Psoas muscle (tissue), 8 donors: ENCODE measurements around the gene RUNX3. TPM values are rescaled to one million over a fixed set of nuclear protein-coding genes. Genes with fewer than 3 reads are reported as not detected.
"Not testable (repeated sequence)": the region's sequence is repeated elsewhere in the genome, so short reads cannot be mapped to it uniquely, and the experiment has no call there.

Experiments
- ATAC-seq, 4 donors: fragments of 200-7000 bp; cut with Tn5 transposase; one replicate each; pipeline ENCODE4 v1.9.1; 2020; ENCODE audit warnings: moderate library complexity in 3 of 4, mild to moderate bottlenecking in 2 of 4
- DNase-seq, 2 donors: peaks; one replicate each; pipeline ENCODE4 v3.0.0-alpha.2; 2020
- H3K27ac ChIP-seq: fragments of 200-600 bp; one replicate; pipeline ENCODE4 v1.8.0; 2022
- H3K27me3 ChIP-seq, 3 donors: fragments of 200-600 bp in 1 of 3; one replicate each; pipeline versions ENCODE4 v1.6.1 to v1.8.0; 2013 to 2022; ENCODE audit warnings: low read length in 2 of 3, mild to moderate bottlenecking in 2 of 3, moderate library complexity in 1 of 3; ENCODE audit not compliant: insufficient read depth in 3 of 3
- H3K36me3 ChIP-seq, 2 donors: fragments of 200-600 bp in 1 of 2; one replicate each; pipeline versions ENCODE4 v1.6.1 to v1.8.0; 2013 to 2022; ENCODE audit warnings: low read depth in 1 of 2, mild to moderate bottlenecking in 1 of 2, moderate library complexity in 1 of 2; ENCODE audit not compliant: insufficient read depth in 1 of 2
- H3K4me1 ChIP-seq: fragments of 200-600 bp; one replicate; pipeline ENCODE4 v1.8.0; 2022
- H3K4me3 ChIP-seq: fragments of 200-600 bp; one replicate; pipeline ENCODE4 v1.8.0; 2022; ENCODE audit warnings: mild to moderate bottlenecking
- H3K9me3 ChIP-seq: fragments of 200-600 bp; one replicate; pipeline ENCODE4 v1.8.0; 2022
- WGBS, 3 donors: extraction: QIAGEN DNeasy Blood & Tissue Kit; methylation state at CpG; one replicate each; pipeline versions ENCODE4 v1.1.6 to v1.1.7; 2013; 5-methylcytosine and 5-hydroxymethylcytosine counted together
- intact Hi-C, 2 donors: fragments of 100-400 bp; cut with DNase I; formaldehyde crosslinking; loops; one replicate each; pipeline versions ENCODE4 v1.11.0 to v1.14.2; 2022
- polyA plus RNA-seq, 3 donors: library from polyadenylated mRNA; stranded (reverse); fragments of 200-250 nt; gene quantifications; one replicate each; pipeline ENCODE4 v1.2.3, GENCODE V29; 2013
- total RNA-seq, 4 donors: library from RNA; stranded (reverse); fragmentation: NEBNext Ultra II Directional in 2 of 4; extraction: Animal tissue kit (Norgen Biotek cat#: 25700) in 2 of 4; gene quantifications; one replicate each; pipeline versions ENCODE4 v1.2.1 to v1.2.4, GENCODE V29; 2021 to 2023
- TF ChIP-seq, protein P1 (sequence below): fragments of 200-600 bp; IDR thresholded peaks from one replicate; pipeline ENCODE4 v1.8.0; 2022; ENCODE audit warnings: antibody characterized with exemption
- donor health status: healthy with polysubstance abuse.
- donor health status: DM: no; HTN: no; CAD: no; lungs with moderate emphysema.
- donor health status: Bipolar disorder and iron deficiency.
- donor health status: healthy.
- donor health status: DM: yes; HTN: yes; CAD: no.
- donor health status: DM: no; HTN: no; CAD: no.
- donor health status: DM: no; HTN: no; CAD: no.
- donor health status: DM: yes; HTN: yes; CAD: no.

The RUNX3 gene
- total and polyA plus RNA-seq, 7 donors: 0.16 to 0.59 (median 0.28) TPM

DNA sequence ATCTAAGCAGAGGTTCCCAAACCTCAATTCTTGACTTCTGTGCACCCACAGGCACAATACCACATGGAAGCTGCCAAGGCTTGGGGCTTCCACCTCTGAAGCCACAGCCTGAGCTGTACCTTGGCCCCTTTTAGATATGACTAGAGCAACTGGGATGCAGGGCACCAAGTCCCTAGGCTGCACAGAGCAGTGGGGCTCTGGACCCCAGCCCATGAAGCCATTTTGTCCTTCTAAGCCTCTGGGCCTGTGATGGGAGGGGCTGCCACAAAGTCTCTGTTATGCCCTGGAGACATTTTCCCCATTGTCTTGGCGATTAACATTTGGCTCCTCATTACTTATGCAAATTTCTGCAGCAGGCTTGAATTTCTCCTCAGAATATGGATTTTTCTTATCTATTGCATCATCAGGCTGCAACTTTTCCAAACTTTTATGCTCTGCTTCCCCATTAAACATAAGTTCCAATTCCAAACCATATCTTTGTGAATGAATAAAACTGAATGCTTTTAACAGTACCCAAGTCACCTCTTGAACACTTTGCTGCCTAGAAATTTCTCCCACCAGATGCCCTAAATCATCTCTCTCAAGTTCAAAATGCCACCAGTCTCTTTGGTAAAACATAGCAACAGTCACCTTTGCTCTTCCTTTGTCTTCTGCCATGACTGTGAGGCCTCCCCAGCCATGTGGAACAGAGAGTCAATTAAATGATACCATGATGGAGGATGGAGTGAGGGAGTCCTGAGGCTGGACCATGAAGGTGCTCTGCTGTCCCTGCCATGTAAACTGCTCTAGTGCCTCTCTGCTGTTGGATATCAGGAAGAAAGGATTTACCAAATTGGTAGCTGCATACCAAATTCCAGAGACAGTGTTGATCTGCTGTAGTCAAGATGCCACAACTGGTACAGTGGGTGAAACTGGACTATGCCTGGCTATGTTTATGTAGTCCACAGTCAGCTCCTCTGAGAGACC is 37.6 kb downstream of the RUNX3 start:
- H3K27me3 ChIP-seq: peaks cover 0 to 7% (median 0%) of the 10 kb centered on the region in 3 donors
- H3K27ac ChIP-seq: no peak overlapping the region
- H3K4me1 ChIP-seq: no peaks in the 10 kb centered on the region
- H3K9me3 ChIP-seq: no peaks in the 10 kb centered on the region
- TF ChIP-seq, protein P1, sequence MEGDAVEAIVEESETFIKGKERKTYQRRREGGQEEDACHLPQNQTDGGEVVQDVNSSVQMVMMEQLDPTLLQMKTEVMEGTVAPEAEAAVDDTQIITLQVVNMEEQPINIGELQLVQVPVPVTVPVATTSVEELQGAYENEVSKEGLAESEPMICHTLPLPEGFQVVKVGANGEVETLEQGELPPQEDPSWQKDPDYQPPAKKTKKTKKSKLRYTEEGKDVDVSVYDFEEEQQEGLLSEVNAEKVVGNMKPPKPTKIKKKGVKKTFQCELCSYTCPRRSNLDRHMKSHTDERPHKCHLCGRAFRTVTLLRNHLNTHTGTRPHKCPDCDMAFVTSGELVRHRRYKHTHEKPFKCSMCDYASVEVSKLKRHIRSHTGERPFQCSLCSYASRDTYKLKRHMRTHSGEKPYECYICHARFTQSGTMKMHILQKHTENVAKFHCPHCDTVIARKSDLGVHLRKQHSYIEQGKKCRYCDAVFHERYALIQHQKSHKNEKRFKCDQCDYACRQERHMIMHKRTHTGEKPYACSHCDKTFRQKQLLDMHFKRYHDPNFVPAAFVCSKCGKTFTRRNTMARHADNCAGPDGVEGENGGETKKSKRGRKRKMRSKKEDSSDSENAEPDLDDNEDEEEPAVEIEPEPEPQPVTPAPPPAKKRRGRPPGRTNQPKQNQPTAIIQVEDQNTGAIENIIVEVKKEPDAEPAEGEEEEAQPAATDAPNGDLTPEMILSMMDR: no peak
- no peaks in the 10 kb centered on the region for H3K36me3 ChIP-seq
- DNase-seq (no peak), ATAC-seq (no peak)
- intact Hi-C loops: no loop called here
- H3K4me3 ChIP-seq: no peak overlapping the region
- WGBS, 3 donors: 62 to 76% (median 74%) methylated on average over 1 of the region's 1 CpG

DNA sequence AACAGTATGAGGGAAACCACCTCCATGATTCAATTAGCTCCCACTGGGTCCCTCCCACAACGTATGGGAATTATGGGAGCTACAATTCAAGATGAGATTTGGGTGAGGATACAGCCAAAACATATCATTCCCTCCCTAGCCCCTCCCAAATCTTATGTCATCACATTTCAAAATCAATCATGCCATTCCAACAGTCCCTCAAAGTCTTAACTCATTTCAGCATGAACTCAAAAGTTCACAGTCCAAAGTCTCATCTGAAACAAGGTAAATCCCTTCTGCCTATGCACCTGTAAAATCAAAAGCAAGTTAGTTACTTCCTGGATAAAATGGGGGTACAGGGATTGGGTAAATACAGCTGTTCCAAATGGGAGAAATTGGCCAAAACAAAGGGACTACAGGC is 38.7 kb downstream of the RUNX3 start:
- ATAC-seq, intact Hi-C loops, H3K27ac ChIP-seq, H3K4me1 ChIP-seq, H3K4me3 ChIP-seq, H3K36me3 ChIP-seq, H3K27me3 ChIP-seq, H3K9me3 ChIP-seq, DNase-seq: not testable (repeated sequence)
- WGBS, 3 donors: 48 to 62% (median 50%) methylated on average over 1 of the region's 1 CpG

DNA sequence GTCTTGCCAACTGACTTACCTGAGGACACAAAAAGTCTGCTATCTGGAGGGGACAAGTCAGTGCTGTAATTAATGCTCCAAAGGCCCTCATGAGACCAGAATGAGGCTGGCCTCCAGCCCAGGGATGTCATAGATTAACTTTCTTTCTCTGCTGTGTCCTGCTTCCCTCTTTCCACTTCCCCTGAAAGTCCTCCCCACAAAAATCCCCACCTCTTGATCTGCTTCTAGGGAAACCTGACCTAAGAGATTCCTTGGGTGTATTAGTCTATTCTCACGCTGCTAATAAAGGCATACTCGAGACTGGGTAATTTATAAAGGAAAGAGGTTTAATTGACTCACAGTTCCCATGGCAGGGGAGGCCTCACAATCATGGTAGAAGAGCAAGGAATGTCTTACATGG is 39.2 kb downstream of the RUNX3 start:
- WGBS, 3 donors: 72 to 78% (median 76%) methylated on average over 2 of the region's 2 CpGs
- no peak for ATAC-seq
- peaks cover 0 to 4% (median 2%) of the 10 kb centered on the region in 3 donors for H3K27me3 ChIP-seq
- intact Hi-C loops: no loop called here
- no peak for DNase-seq
- H3K4me1 ChIP-seq: no peaks in the 10 kb centered on the region
- no peaks in the 10 kb centered on the region for H3K36me3 ChIP-seq
- TF ChIP-seq, protein P1: no peak
- H3K9me3 ChIP-seq: no peaks in the 10 kb centered on the region
- H3K4me3 ChIP-seq: no peak overlapping the region
- H3K27ac ChIP-seq: no peak overlapping the region

- no peak overlapping the region for H3K27ac ChIP-seq
- WGBS, 3 donors: 79 to 80% (median 80%) methylated on average over 4 of the region's 4 CpGs
- TF ChIP-seq, protein P1: no peak
- no peaks in the 10 kb centered on the region for H3K4me1 ChIP-seq
- intact Hi-C loops: no loop called here
- no peak for ATAC-seq
- no peaks in the 10 kb centered on the region for H3K36me3 ChIP-seq
- DNase-seq: no peak
- H3K4me3 ChIP-seq: no peak overlapping the region
- H3K9me3 ChIP-seq: no peaks in the 10 kb centered on the region
- H3K27me3 ChIP-seq: peaks cover 0 to 4% (median 2%) of the 10 kb centered on the region in 3 donors
Observed at GRCh38 chr1:24888971-24889676, 41.0 kb downstream of the RUNX3 start.
